Erythroblast (primary cell): ENCODE measurements around the gene ACTL8.

ENCODE experiments used
- GATA1 ChIP-seq: IDR thresholded peaks from 2 replicates; pipeline ENCODE4 v1.6.1; 2011; ENCODE audit warnings: low read depth, mild to moderate bottlenecking, control low read depth, low read length, moderate library complexity
- POLR2A ChIP-seq: IDR thresholded peaks from 2 replicates; pipeline ENCODE4 v1.6.1; 2011; ENCODE audit warnings: mild to moderate bottlenecking, low read length

DNA sequence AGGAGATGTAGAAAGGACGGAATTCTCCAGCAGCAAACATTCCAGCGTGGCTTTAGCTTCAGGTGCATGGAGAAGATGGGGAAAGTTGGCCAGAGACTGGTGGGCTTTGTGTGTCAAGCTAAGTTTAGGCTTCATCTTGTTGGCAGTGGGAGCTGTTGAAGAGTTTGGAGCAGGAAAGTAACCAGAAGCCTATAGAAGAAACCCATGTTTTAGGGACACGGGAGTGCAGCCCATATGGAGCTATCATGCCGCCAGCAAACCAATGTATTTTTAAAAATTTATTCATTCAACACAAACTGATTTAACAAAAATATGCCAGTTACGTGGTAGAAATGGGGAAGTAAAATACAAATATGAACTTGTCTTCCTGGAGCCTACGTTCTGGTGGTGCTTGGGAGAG is 53.7 kb downstream of the ACTL8 start:
- TF ChIP-seq POLR2A (no peak), GATA1 (no peak)
